Suprapubic skin (tissue), 3 donors: ENCODE measurements around the gene RAPGEF4.
"Not testable (repeated sequence)": the region's sequence is repeated elsewhere in the genome, so short reads cannot be mapped to it uniquely, and the experiment has no call there.

Experiments
- EP300 ChIP-seq: sonication (generic); formaldehyde crosslinking; IDR thresholded peaks from one replicate; pipeline ENCODE4 v1.6.1; 2017; ENCODE audit warnings: antibody characterized with exemption
- POLR2A ChIP-seq, 2 donors: fragments of 450-650 bp; IDR thresholded peaks; one replicate each; pipeline ENCODE4 v1.6.1; 2017; ENCODE audit warnings: antibody characterized with exemption in 2 of 2, mild to moderate bottlenecking in 2 of 2, moderate library complexity in 2 of 2
- TF ChIP-seq, protein P1 (sequence below), 2 donors: fragments of 200-600 bp in 1 of 2; fragments of 450-650 bp in 1 of 2; sonication (generic) in 1 of 2; IDR thresholded peaks; one replicate each; pipeline ENCODE4 v1.5.1; 2016 to 2019; ENCODE audit warnings: antibody characterized with exemption in 2 of 2, mild to moderate bottlenecking in 1 of 2, moderate library complexity in 1 of 2

DNA sequence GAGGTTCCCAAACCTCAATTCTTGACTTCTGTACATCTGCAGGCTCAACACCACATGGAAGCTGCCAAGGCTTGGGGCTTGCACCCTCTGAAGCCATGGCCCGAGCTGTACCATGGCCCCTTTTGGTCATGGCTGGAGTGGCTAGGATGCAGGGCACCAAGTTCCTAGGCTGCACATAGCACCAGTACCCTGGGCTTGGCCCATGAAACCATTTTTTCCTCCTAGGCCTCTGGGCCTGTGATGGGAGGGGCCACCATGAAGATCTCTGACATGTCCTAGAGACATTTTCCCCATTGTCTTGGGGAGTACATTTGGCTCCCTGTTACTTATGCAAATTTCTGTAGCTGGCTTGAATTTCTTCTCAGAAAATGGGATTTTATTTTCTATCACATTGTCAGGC, 67.7 kb downstream of the RAPGEF4 start:
- not testable (repeated sequence) for TF ChIP-seq POLR2A (IDR thresholded peaks at IDR 0.05); EP300
- TF ChIP-seq, protein P1, sequence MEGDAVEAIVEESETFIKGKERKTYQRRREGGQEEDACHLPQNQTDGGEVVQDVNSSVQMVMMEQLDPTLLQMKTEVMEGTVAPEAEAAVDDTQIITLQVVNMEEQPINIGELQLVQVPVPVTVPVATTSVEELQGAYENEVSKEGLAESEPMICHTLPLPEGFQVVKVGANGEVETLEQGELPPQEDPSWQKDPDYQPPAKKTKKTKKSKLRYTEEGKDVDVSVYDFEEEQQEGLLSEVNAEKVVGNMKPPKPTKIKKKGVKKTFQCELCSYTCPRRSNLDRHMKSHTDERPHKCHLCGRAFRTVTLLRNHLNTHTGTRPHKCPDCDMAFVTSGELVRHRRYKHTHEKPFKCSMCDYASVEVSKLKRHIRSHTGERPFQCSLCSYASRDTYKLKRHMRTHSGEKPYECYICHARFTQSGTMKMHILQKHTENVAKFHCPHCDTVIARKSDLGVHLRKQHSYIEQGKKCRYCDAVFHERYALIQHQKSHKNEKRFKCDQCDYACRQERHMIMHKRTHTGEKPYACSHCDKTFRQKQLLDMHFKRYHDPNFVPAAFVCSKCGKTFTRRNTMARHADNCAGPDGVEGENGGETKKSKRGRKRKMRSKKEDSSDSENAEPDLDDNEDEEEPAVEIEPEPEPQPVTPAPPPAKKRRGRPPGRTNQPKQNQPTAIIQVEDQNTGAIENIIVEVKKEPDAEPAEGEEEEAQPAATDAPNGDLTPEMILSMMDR (IDR thresholded peaks at IDR 0.05): not testable (repeated sequence)
